HG03558 (cell line): ENCODE data around the gene KDM4B.

Experiments
- ATAC-seq: cut with Tn5 transposase; IDR thresholded peaks from one replicate; pipeline ENCODE4 v1.9.1; 2021; ENCODE audit warnings: moderate number of reproducible peaks; ENCODE audit not compliant: unreplicated experiment; ENCODE audit errors: extremely low read depth

Gene KDM4B

GRCh38 chr19:5030822-5031221 is 61.9 kb downstream of the KDM4B start:
- ATAC-seq: no peak

GRCh38 chr19:5031231-5032100 is 62.6 kb downstream of the KDM4B start:
- no peak for ATAC-seq

- no peak for ATAC-seq
These were observed 63.4 kb downstream of the KDM4B start for GRCh38 chr19:5032101-5032967.

DNA sequence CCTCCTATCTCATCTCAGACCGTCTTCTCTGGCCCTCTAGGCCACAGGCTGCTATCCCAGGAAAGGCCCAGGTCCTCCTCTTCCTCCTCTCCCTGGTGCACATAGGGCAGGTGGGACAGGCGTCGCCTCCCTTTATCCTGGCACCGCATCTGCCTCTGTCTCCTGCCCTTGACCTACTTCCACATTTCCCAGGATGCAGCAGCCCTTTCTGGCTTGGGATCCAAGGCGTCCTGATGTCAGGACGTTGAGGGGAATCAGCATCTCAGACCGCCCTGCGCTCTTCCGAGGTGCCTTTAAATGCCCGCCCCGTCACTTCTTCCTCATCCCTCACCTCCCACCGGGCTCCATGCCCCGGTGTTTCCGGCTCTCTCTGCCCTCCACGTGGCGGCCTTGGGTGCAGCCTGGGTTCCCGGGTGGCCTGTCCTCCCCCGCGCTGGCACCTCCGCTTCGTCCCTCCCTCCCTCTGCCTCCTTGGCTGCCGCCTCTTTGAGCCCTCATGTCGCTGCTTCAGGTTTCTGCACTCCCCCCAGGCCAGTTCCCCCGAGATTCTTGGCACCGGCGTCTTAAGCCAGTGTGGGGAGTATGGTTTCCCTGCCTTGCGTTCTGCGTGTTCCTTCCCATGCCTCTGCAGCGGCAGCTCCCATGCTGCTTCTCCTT is 66.3 kb downstream of the KDM4B start:
- ATAC-seq: no peak

DNA sequence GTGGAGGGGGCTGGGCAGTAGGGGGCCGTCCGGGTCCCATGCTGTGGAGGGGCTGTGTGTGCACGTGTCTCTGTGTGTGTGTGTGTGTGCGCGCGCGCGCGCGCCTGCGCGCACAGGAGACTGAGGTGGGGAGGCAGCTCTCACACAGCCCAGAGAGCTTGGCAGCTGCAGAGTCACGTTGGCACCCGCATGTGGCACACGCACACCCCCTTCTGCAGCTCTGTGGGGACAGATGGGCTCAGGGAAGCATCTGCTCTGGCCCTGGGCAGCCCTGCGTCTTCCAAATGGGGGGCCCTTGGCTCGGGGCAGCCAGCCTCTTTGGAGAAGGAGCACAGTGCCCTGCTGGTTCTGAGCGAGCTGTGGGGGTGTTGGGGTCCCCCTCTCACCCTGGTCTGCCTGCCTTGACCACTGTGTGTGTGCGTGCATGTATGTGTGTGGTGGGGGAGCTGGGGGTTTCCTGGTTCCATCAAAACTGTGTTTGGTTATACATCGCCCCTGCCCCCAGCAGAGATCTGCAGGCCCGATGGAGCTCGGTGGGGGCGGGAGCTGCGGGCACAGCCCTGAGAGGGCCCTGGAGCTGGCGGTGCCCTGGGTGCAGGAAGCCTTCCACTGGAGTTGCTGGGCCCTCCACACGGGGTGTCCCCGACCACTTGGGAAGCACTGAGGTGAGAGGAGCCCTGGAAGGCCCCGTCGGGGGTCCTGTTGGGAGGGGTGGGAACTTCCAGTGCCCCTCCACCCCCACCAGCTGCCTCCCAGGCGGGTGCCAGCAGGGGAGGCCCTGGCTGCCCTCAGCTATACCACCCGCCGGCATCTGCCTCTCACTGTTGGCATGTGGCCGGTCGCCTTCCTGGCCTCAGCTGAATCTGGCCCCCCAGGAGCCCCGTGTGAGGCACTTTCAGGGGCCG is 67.1 kb downstream of the KDM4B start:
- no peak for ATAC-seq

DNA sequence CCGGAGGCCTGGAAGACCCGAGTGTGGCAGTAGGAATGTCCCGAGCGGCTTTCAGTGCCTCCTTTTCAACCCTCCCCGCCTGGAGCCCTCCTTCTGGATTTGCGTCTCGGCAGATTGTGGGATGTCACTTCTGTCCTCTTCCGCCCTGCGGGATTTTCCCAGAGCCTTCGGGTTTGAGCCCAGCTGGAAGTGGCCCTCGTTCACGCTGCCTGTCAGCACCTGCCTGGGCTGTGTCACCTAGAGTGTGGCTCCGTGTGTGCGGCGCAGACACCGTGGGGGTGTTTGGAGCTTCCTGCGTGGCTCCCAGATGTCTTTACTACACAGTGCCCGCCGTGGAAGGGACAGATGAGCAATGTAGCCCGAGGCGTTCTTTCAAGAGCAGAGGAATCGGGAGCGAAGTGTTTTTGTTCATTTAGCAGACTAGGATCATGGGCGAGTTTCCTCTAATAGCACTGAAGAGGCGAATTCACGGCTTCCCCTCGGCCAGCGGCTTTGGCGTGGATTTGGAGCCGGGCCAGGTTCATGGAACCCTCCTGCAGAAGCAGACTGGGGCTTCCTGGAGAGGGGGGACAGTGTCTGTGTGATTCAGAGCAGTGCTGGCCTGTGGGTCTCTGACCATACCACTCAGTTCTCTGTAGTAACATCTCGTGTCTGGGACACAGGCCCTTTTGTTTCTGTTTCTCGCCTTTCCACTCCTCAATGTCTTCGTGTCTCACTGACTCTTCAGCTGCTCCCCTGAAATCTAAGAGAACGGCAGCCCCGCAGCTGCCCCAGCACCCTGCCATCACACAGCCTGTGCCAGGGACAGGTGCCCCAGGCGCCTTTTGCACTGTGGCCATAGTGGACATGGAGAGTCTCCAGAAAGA is 68.0 kb downstream of the KDM4B start:
- no peak for ATAC-seq

- ATAC-seq: no peak
These were observed 69.0 kb downstream of the KDM4B start for GRCh38 chr19:5037936-5038335.

GRCh38 chr19:5038631-5039271 is 69.8 kb downstream of the KDM4B start:
- no peak for ATAC-seq

- ATAC-seq: no peak
These were observed 71.0 kb downstream of the KDM4B start for GRCh38 chr19:5039642-5040543.

DNA sequence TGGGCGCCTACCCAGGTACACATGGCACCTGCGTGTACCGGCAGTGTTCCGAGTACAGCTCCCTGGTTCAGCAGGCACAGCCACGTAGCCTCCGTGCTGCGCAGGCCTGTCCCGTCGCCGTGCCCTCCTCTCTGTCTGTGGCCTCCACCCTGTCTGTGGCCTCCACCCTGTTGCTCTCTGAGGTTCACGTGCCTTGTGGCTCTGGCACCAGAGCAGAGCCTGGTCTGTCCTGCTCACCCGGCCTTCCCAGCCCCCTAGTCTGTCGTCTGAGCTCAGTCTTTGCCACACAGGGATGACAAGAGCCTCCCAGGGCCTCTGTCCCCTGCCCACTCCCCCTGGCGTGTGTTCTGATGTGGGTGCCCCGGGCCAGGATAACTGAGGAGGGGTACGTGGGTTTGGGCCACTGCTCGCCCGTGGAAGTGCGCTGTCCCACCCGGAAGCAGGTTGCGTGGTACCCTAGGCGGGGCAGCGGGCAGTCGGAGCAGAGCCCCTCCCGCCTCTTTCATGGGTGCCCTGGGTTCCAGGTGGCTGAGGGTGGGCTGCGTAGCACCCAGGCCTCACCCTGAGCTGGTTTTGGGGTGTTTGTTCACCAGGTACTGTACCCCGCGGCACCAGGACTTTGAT is 71.7 kb downstream of the KDM4B start:
- no peak for ATAC-seq

DNA sequence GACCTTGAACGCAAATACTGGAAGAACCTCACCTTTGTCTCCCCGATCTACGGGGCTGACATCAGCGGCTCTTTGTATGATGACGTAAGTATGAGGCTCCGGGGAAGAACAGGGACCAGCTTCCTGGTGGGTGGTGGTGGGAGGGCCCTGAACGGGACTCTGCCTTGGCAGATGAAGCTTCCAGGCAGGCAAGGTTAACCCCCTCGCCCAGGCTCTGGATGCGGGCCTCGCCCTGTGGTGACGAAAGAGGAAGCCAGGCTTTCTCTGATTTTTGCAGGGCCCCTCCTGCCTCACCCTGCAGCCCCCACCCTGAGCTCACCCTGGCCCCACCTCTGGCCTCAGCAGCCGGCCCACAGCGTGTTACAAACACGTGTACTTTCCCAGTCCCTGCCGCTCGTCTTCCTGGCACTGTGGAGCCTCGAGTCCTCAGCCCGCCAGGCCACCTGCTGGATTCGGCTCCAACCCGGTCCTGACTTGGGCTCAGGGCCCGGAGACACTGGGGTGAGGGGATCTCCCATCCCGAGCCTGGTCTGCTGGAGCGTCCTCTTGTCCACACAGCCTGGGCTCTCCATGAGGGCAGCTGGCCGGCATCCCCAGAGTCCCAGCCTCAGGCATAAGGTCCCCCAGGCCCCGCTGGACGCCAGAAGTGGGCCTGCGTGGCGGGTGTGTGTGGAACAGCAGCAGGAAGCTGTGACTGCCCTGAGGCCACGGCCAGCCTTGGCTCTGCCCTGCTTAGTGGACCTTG is 72.4 kb downstream of the KDM4B start:
- ATAC-seq: no peak

- no peak for ATAC-seq
These were observed 72.9 kb downstream of the KDM4B start for GRCh38 chr19:5041913-5042187.

- no peak for ATAC-seq
These were observed 73.6 kb downstream of the KDM4B start for GRCh38 chr19:5042556-5042955.

GRCh38 chr19:5045029-5045428 is 76.1 kb downstream of the KDM4B start:
- ATAC-seq: no peak

- no peak for ATAC-seq
These were observed 77.0 kb downstream of the KDM4B start for GRCh38 chr19:5045956-5046338.

DNA sequence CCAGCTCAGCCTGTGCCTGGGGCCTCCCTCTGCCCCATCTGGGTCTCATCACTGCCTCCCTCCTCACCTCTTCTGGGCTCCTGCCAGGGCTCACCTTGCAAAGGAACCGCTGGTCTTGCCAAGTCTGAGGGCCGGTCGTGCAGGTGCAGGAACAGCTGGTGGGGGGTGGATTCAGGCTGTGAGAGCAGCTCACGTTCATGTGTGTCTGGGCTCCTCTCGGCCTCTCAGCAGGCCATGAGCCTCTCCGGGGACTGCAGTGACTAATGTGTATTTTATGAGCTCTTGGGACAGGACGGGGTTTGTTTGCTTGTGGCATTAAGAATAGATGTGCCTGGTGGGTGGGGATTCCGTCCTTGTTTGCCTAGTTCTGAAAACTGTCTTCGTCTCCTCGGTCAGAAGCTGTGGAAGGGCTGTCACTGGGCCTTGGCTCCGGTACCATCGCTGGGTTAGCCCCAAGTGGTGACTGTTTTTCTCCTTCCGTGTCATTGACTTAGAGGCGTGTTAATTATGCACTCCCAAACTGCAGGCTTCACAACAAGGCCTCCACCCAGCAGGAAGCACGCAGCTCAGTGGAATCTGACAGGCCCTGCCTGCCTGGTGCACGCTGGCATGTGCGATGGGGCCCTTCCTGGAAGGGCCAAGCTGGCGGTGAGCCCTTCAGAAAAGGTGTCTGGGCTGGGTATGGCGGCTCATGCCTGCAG is 77.6 kb downstream of the KDM4B start:
- ATAC-seq: no peak
